Islet precursor cell (in vitro differentiated cells): ENCODE results near the gene PCBP3.
A peak's percentile ranks its signal among the peaks of the same experiment; 100 is the strongest.
"Not testable (repeated sequence)": the region's sequence is repeated elsewhere in the genome, so short reads cannot be mapped to it uniquely, and the experiment has no call there.

Experiments used
- DNase-seq: peaks from one replicate; pipeline ENCODE4 v3.0.0-alpha.2; 2018

PCBP3 gene

GRCh38 chr21:45852386-45852785 is 208.9 kb downstream of the PCBP3 start:
- not testable (repeated sequence) for DNase-seq

- peak; percentile 30 for DNase-seq
These were observed 209.4 kb downstream of the PCBP3 start for GRCh38 chr21:45852886-45853400.

GRCh38 chr21:45853703-45854342 is 210.3 kb downstream of the PCBP3 start:
- peak; percentile 29 for DNase-seq

- DNase-seq: peak; percentile 57
These were observed 211.2 kb downstream of the PCBP3 start for GRCh38 chr21:45854690-45855247.

- peak; percentile 34 for DNase-seq
These were observed 211.8 kb downstream of the PCBP3 start for GRCh38 chr21:45855248-45855811.

- peak; percentile 31 for DNase-seq
These were observed 212.9 kb downstream of the PCBP3 start for GRCh38 chr21:45856442-45856841.

- no peak for DNase-seq
These were observed 213.4 kb downstream of the PCBP3 start for GRCh38 chr21:45856906-45857305.

- DNase-seq: peak; percentile 30
These were observed 214.2 kb downstream of the PCBP3 start for GRCh38 chr21:45857761-45858160.

- DNase-seq: peak; percentile 35
These were observed 214.7 kb downstream of the PCBP3 start for GRCh38 chr21:45858180-45858579.

- DNase-seq: no peak
These were observed 215.7 kb downstream of the PCBP3 start for GRCh38 chr21:45859041-45859761.

- DNase-seq: peak; percentile 45
These were observed 216.3 kb downstream of the PCBP3 start for GRCh38 chr21:45859762-45860357.

GRCh38 chr21:45860493-45861155 is 217.1 kb downstream of the PCBP3 start:
- peak; percentile 44 for DNase-seq

GRCh38 chr21:45861156-45861870 is 217.8 kb downstream of the PCBP3 start:
- no peak for DNase-seq

GRCh38 chr21:45862543-45863207 is 219.2 kb downstream of the PCBP3 start:
- DNase-seq: peak; percentile 39

GRCh38 chr21:45863267-45863666 is 219.7 kb downstream of the PCBP3 start:
- DNase-seq: peak; percentile 46

- DNase-seq: no peak
These were observed 220.2 kb downstream of the PCBP3 start for GRCh38 chr21:45863751-45864150.

- DNase-seq: no peak
These were observed 220.9 kb downstream of the PCBP3 start for GRCh38 chr21:45864436-45864835.

GRCh38 chr21:45865106-45865835 is 221.7 kb downstream of the PCBP3 start:
- peak; percentile 48 for DNase-seq

GRCh38 chr21:45866551-45866950 is 223.0 kb downstream of the PCBP3 start:
- peak; percentile 43 for DNase-seq

- peak; percentile 48 for DNase-seq
These were observed 223.6 kb downstream of the PCBP3 start for GRCh38 chr21:45867041-45867666.
